PC-3 (cell line): Measurements from ENCODE around the gene C1QTNF2. TPM values are rescaled to one million over a fixed set of nuclear protein-coding genes. Genes with fewer than 3 reads are reported as not detected.
A peak's percentile ranks its signal among the peaks of the same experiment; 100 is the strongest.

ENCODE experiments used
- ATAC-seq: fragments of 200-7000 bp; cut with Tn5 transposase; 2 replicates; pipeline ENCODE4 v1.9.1; 2020; ENCODE audit warnings: mild to moderate bottlenecking, moderate library complexity
- BruUV-seq: library from RNA; stranded (reverse); fragments of 400-500 nt; replicated peaks from 2 replicates; lab custom pipeline; 2021; lab: Mats Ljungman, UMichigan
- CTCF ChIA-PET: fragments of 300-600 bp; sonication (Branson Sonifier 250); formaldehyde crosslinking; loops from one replicate; lab custom pipeline; 2022; ENCODE audit warnings: antibody characterized with exemption; lab: Charles Lee
- POLR2A ChIA-PET: fragments of 300-600 bp; sonication (Branson Sonifier 250); formaldehyde crosslinking; loops from one replicate; lab custom pipeline; 2022; ENCODE audit warnings: antibody characterized with exemption; ENCODE audit not compliant: unreplicated experiment; lab: Charles Lee
- DNase-seq: peaks from one replicate; pipeline ENCODE4 v3.0.0-alpha.2; 2015
- H2AFZ ChIP-seq: fragments of 300-600 bp; sonication (generic); 2 replicates; pipeline ENCODE4 v1.6.0; 2016; ENCODE audit warnings: antibody characterized with exemption, low read length
- H3F3A ChIP-seq: fragments of 300-600 bp; sonication (generic); one replicate; pipeline ENCODE4 v1.6.0; 2017; ENCODE audit warnings: antibody characterized with exemption, low read length, control low read depth, mild to moderate bottlenecking; ENCODE audit not compliant: unreplicated experiment
- H3K27ac ChIP-seq: fragments of 300-600 bp; sonication (generic); 2 replicates; pipeline ENCODE4 v1.5.1; 2016; ENCODE audit warnings: mild to moderate bottlenecking, low read length
- H3K27me3 ChIP-seq: fragments of 300-600 bp; sonication (generic); 2 replicates; pipeline ENCODE4 v1.6.1; 2016; ENCODE audit warnings: low read length, mixed read lengths
- H3K36me3 ChIP-seq: fragments of 300-600 bp; sonication (generic); 2 replicates; pipeline ENCODE4 v1.6.1; 2016; ENCODE audit warnings: low read depth, mixed run types, low read length, mixed read lengths
- H3K4me1 ChIP-seq: fragments of 300-600 bp; sonication (generic); 2 replicates; pipeline ENCODE4 v1.5.1; 2016; ENCODE audit warnings: low read length; ENCODE audit not compliant: insufficient read depth
- H3K4me2 ChIP-seq: fragments of 300-600 bp; sonication (generic); 2 replicates; pipeline ENCODE4 v1.6.0; 2016; ENCODE audit warnings: low read length
- H3K4me3 ChIP-seq: fragments of 300-600 bp; sonication (generic); 2 replicates; pipeline ENCODE4 v1.5.1; 2016; ENCODE audit warnings: mild to moderate bottlenecking, low read length, mixed read lengths
- H3K79me2 ChIP-seq: fragments of 300-600 bp; sonication (generic); 2 replicates; pipeline ENCODE4 v1.6.1; 2017; ENCODE audit warnings: low read length, mixed read lengths
- H3K9ac ChIP-seq: fragments of 300-600 bp; sonication (generic); 2 replicates; pipeline ENCODE4 v1.6.0; 2016; ENCODE audit warnings: mild to moderate bottlenecking, low read length
- H3K9me2 ChIP-seq: fragments of 300-600 bp; sonication (generic); replicated peaks from 2 replicates; pipeline ENCODE4 v1.6.1; 2016; ENCODE audit warnings: mixed run types, low read length, mixed read lengths
- H3K9me3 ChIP-seq: fragments of 300-600 bp; sonication (generic); 2 replicates; pipeline ENCODE4 v1.6.1; 2016; ENCODE audit warnings: low read length, mixed read lengths
- H4K20me1 ChIP-seq: fragments of 300-600 bp; sonication (generic); 2 replicates; pipeline ENCODE4 v1.6.1; 2016; ENCODE audit warnings: low read length, mixed read lengths
- CTCF ChIP-seq: fragments of 300-600 bp; sonication (generic); conservative IDR thresholded peaks from 2 replicates; pipeline ENCODE4 v1.5.1; 2017; ENCODE audit warnings: antibody characterized with exemption, low read depth, mild to moderate bottlenecking, low read length
- EZH2 ChIP-seq: fragments of 300-600 bp; sonication (generic); IDR thresholded peaks from one replicate; pipeline ENCODE4 v1.6.1; 2017; ENCODE audit warnings: antibody characterized with exemption, mild to moderate bottlenecking, low read length; ENCODE audit not compliant: unreplicated experiment
- EZH2phosphoT487 ChIP-seq: fragments of 300-600 bp; sonication (generic); IDR thresholded peaks from 2 replicates; pipeline ENCODE4 v1.6.1; 2018; ENCODE audit warnings: mild to moderate bottlenecking, antibody characterized with exemption, low read length, borderline replicate concordance
- intact Hi-C: fragments of 100-400 bp; cut with micrococcal nuclease; formaldehyde crosslinking; loops from 2 replicates; pipeline ENCODE4 v1.9.0; 2023
- total RNA-seq: library from RNA; depleted of rRNA; stranded (reverse); fragments of >200 nt; gene quantifications from 2 replicates; pipeline ENCODE4 v1.2.3, GENCODE V29; 2014

Gene C1QTNF2
- total RNA-seq, 1 experiment from 2014 or later: 0.04 TPM

DNA sequence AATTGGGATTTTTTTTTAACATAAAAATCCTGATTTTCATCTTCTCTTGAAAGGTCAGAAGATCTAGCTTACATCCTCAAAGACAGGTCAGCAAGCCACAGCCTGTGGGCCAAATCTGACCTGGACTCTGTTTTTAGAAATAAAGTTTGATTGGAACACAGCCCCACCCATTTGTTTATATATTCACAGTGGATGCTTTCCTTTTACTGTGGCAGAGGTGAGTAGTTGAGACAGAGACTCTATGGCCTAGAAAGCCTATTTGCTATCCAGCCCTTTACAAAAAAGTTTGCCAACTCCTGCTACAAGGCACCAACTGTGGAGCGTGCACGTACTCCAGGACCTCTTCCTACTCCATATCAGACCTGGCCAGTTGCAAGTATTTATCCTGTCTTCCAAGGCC lies 44.7 kb downstream of the C1QTNF2 start:
- Histone ChIP-seq H3K9ac (no peak overlapping the region), H2AFZ (no peak overlapping the region), H3K9me3 (no peaks in the 10 kb centered on the region), H3K36me3 (no peaks in the 10 kb centered on the region), H3K4me2 (no peak overlapping the region), H4K20me1 (no peaks in the 10 kb centered on the region), H3K27me3 (no peaks in the 10 kb centered on the region), H3K4me3 (no peak overlapping the region), H3K79me2 (no peaks in the 10 kb centered on the region), H3K9me2 (no peaks in the 10 kb centered on the region), H3K27ac (no peak overlapping the region), H3K4me1 (no peaks in the 10 kb centered on the region), H3F3A (no peaks in the 10 kb centered on the region)
- ATAC-seq: peak; percentile 38; the same call in 1 of the 2 replicates
- no peak for DNase-seq
- TF ChIP-seq CTCF: no peak
- TF ChIP-seq EZH2: no peak
- intact Hi-C loops: no loop called here
- no TSS peak for BruUV-seq
- ChIA-PET POLR2A (no interaction called here), CTCF (no interaction called here)

DNA sequence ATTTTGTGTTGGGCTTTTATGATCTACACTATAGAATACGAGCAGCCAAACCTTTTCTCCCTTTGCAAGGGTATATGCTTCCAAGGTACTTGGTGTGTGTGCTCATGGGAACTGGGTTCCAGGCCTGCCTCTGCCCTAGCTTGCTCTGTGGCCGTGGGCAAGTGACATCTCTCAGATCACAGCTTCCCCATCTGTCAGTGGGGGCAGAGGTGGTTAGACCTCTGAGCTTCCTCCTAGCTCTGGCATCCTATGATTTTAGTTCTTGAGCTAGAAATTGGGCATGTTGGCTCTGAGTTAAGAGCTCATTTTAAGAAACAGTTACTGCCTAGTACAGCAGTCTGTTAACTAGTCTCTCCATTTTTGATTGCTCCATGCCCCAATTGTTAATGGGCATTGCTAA lies 45.5 kb downstream of the C1QTNF2 start:
- intact Hi-C loops: no loop called here
- BruUV-seq: no TSS peak
- H2AFZ ChIP-seq: no peak overlapping the region

GRCh38 chr5:160318409-160318808 lies 52.0 kb downstream of the C1QTNF2 start:
- peaks cover 4% of the 10 kb centered on the region for H3F3A ChIP-seq

More for the DNA sequence above, 45.5 kb downstream of the C1QTNF2 start:
- no peaks in the 10 kb centered on the region for H3F3A ChIP-seq
- no peak overlapping the region for H3K27ac ChIP-seq
- POLR2A ChIA-PET: no interaction called here
- no peaks in the 10 kb centered on the region for H3K4me1 ChIP-seq
- no peaks in the 10 kb centered on the region for H3K9me3 ChIP-seq
- ATAC-seq: no peak
- CTCF ChIA-PET: no interaction called here
- no peak overlapping the region for H3K4me2 ChIP-seq
- no peaks in the 10 kb centered on the region for H3K79me2 ChIP-seq
- TF ChIP-seq EZH2 (no peak), CTCF (no peak)
- no peaks in the 10 kb centered on the region for H3K36me3 ChIP-seq
- H3K4me3 ChIP-seq: no peak overlapping the region
- no peak for DNase-seq
- no peak overlapping the region for H3K9ac ChIP-seq
- H3K9me2 ChIP-seq: no peaks in the 10 kb centered on the region
- no peaks in the 10 kb centered on the region for H3K27me3 ChIP-seq
- H4K20me1 ChIP-seq: no peaks in the 10 kb centered on the region

More at GRCh38 chr5:160318409-160318808, 52.0 kb downstream of the C1QTNF2 start:
- Histone ChIP-seq H3K9me2 (no peaks in the 10 kb centered on the region), H3K4me3 (no peak overlapping the region), H3K9ac (no peak overlapping the region), H4K20me1 (no peaks in the 10 kb centered on the region), H3K27me3 (no peaks in the 10 kb centered on the region), H2AFZ (no peak overlapping the region), H3K4me1 (peaks cover 32% of the 10 kb centered on the region), H3K36me3 (no peaks in the 10 kb centered on the region), H3K27ac (no peak overlapping the region), H3K79me2 (no peaks in the 10 kb centered on the region), H3K4me2 (no peak overlapping the region), H3K9me3 (no peaks in the 10 kb centered on the region)
- intact Hi-C loops: no loop called here
- ATAC-seq (no peak), DNase-seq (no peak)
- CTCF ChIA-PET: no interaction called here
- TF ChIP-seq EZH2phosphoT487 (no peak), EZH2 (no peak), CTCF (no peak)
- POLR2A ChIA-PET: no interaction called here
- no TSS peak for BruUV-seq
